Measurements from ENCODE around the gene PLLP. TPM values are rescaled to one million over a fixed set of nuclear protein-coding genes. Genes with fewer than 3 reads are reported as not detected.

PLLP gene
- total RNA-seq, 4 donors from 2014 or later = 13.6 to 38.5 (median 30.1) TPM

DNA sequence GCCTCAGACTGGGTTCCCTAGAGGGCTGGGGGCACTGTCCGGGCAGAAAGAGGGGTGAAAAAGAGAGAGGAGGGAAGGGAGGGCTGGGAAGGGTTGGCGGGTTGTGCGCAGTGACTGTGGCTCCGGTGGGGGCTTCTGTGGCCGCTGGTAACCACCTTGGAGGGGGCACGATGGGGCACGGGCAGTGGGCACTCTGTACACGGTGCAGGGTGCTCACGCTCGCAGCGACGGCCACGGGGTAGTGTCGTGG, 588 bp downstream of the PLLP start:
- no peak for DNase-seq
- Histone ChIP-seq H3K4me1 (peaks cover 16 to 34% of the 10 kb centered on the region in 2 donors), H3K27ac (peak overlapping the region in 1 of 3 donors; percentile 36), H3K36me3 (no peaks in the 10 kb centered on the region), H3K4me3 (replicated peaks in 1 of 3) (peak overlapping the region; percentile 31 to 65 (median 56)), H3K27me3 (no peaks in the 10 kb centered on the region), H3K9me3 (no peaks in the 10 kb centered on the region)
- WGBS, 2 donors = 9 to 12% methylated on average over 14 of the region's 14 CpGs
- no peak for TF ChIP-seq POLR2A (IDR thresholded peaks at IDR 0.05)
- intact Hi-C loops (cut with DNase I) = no loop called here

DNA sequence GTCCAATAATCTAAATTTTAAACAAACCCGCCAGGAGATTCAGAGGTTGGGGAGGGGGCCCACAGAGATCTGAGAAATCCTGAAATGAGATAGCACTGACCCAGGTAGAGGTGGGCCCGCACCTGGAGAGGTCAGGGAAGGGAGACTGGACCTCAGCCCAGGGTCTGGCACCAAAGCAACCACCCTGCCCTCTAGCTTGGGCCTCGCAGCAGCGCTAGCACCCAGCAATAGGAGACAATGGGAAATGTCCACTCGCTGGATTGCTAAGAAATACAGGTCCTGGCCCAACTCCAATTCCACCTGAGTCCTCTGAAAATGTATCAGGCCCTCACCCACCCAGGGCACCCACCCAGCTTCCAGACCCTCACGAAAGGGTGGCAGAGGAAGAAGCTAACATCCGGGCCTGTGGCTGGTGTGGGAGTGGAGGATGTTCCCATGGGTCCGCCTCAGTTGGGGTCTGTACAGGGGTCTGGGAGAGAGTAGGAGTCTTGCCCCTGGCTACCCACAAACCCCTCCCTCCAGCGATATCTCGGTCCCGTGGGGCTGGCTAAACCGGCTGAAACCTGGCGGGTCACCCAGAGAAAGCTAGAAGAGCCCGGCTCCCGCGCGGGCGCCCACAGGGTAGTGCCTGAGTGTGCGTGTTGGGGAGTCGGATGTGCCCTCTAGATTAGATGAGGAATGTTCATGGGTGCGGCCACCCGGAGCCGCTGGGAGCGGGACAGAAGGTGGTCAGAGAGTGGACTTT, 1.1 kb downstream of the PLLP start:
- Histone ChIP-seq H3K36me3 (no peaks in the 10 kb centered on the region), H3K27ac (peak overlapping the region in 1 of 3 donors; percentile 36), H3K4me3 (replicated peaks in 1 of 3) (peak overlapping the region in 2 of 3 donors; percentile 56 to 65), H3K9me3 (no peaks in the 10 kb centered on the region), H3K27me3 (no peaks in the 10 kb centered on the region), H3K4me1 (peaks cover 16 to 34% of the 10 kb centered on the region in 2 donors)
- TF ChIP-seq, protein P1, sequence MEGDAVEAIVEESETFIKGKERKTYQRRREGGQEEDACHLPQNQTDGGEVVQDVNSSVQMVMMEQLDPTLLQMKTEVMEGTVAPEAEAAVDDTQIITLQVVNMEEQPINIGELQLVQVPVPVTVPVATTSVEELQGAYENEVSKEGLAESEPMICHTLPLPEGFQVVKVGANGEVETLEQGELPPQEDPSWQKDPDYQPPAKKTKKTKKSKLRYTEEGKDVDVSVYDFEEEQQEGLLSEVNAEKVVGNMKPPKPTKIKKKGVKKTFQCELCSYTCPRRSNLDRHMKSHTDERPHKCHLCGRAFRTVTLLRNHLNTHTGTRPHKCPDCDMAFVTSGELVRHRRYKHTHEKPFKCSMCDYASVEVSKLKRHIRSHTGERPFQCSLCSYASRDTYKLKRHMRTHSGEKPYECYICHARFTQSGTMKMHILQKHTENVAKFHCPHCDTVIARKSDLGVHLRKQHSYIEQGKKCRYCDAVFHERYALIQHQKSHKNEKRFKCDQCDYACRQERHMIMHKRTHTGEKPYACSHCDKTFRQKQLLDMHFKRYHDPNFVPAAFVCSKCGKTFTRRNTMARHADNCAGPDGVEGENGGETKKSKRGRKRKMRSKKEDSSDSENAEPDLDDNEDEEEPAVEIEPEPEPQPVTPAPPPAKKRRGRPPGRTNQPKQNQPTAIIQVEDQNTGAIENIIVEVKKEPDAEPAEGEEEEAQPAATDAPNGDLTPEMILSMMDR (IDR thresholded peaks at IDR 0.05) = no peak
- no peak for TF ChIP-seq POLR2A (IDR thresholded peaks at IDR 0.05)
- intact Hi-C loops (cut with DNase I) = no loop called here
- peak; percentile 56 to 69 for DNase-seq
- WGBS, 2 donors = 30 to 55% methylated on average over 13 to 15 of the region's 24 CpGs

DNA sequence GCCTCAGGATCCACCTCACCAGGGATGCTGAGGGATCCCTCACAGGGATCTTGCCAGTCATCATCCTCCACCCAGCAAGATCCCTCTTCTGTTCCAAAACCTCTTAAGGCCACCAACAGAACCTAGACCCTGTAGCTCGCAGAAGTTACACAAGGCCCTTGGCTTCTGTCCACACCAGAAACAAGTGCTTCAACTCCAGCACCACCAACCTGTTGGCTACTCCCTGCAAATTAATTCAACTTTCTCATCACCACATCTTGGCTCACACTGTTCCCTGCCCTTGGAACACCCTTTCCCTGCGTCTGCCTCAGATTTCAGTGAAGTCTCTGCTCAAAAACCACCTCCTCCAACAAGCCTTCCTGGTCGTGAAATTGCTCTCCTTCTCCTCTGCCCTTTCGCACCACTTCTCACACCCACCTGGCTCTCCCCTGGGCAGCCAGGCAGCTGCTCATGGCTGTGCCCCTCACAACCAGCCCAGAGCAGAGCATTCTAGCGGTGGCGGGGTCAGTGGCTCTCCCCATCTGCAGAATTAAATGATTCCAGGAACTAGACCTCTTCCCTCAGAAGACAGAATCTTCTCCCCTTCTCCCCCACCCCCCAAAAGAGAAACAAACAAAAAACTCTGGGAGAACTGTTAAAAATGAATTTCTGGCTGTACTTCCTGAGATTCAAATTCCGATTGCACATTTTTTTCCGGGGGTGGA, 1.8 kb downstream of the PLLP start:
- no peaks in the 10 kb centered on the region for H3K27me3 ChIP-seq
- H3K27ac ChIP-seq = no peak overlapping the region
- H3K4me1 ChIP-seq = peaks cover 16 to 34% of the 10 kb centered on the region in 2 donors
- 75 to 77% methylated on average over 8 of the region's 8 CpGs for WGBS, 2 donors
- no peaks in the 10 kb centered on the region for H3K9me3 ChIP-seq
- peak; percentile 32 to 42 for DNase-seq
- no peak overlapping the region for H3K4me3 ChIP-seq (replicated peaks in 1 of 3)
- H3K36me3 ChIP-seq = no peaks in the 10 kb centered on the region
- intact Hi-C loops (cut with DNase I) = no loop called here
- TF ChIP-seq, protein P1 (IDR thresholded peaks at IDR 0.05) = no peak
- no peak for TF ChIP-seq POLR2A (IDR thresholded peaks at IDR 0.05)

DNA sequence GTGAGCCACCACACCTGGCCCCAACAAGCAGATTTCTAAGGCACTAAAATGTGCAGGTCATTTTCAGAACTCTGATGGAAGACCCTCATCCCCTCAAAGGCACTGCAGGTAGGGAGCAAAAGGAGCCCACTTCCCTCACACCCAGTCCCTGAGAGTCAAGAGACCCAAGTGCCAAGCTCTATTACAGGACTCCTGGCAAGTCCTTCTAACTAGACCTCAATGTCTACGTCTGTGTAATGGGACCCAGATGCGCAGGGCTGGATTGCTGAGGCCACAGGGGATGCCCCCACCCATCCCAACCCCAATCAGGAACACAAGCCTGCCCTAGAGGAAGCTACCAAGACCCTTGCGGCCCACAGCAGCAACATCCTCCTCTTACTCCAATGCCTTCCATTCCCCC, 2.7 kb downstream of the PLLP start:
- TF ChIP-seq POLR2A (IDR thresholded peaks at IDR 0.05) = no peak
- TF ChIP-seq, protein P1 (IDR thresholded peaks at IDR 0.05) = no peak
- DNase-seq = no peak

DNA sequence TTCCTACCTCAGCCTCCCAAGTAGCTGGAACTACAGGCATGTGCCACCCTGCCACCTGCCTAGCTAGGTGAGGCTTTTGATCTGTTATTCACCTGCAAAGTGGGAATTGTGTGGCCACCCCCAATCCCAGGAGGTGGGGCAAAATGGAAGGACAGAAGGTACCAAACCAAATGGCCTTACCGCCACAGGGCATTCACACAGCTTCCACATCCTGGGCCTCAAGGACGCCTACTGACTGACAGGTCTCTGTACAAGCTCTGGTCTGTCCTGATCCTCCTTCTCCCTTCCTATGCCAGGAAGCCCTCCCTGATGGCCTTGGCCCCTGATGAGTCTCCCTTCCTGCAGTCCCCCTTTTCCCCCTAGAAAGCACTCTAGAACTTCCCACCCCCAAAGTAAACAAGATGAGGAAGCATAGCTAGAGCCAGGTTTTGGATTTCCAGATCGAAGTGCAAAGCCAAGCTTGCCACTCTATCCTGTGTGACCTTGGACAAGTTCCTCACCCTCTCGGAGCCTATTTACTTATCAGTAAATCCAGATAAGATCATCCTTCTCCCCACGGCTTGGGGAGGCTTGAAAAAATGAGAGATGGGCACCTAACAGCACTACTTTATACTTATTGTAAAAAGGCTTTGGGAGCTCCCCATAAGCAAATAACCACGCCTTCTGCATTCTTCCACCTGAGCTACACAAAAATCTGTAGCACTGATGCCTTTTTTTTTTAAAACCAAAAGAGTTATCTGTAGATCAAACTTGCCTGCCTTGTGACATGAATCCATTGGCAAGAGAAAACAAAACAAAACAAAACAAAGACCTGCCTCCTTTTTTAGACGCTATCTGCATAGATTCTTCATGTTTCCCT, 4.5 kb downstream of the PLLP start:
- H3K4me1 ChIP-seq = peaks cover 16 to 32% of the 10 kb centered on the region in 2 donors
- no peak for DNase-seq
- no peaks in the 10 kb centered on the region for H3K36me3 ChIP-seq
- no peak overlapping the region for H3K4me3 ChIP-seq (replicated peaks in 1 of 3)
- intact Hi-C loops (cut with DNase I) = no loop called here
- no peak overlapping the region for H3K27ac ChIP-seq
- WGBS, 2 donors = 73 to 84% methylated on average over 7 of the region's 7 CpGs
- no peaks in the 10 kb centered on the region for H3K9me3 ChIP-seq
- H3K27me3 ChIP-seq = no peaks in the 10 kb centered on the region
- TF ChIP-seq, protein P1 (IDR thresholded peaks at IDR 0.05) = no peak
- TF ChIP-seq POLR2A (IDR thresholded peaks at IDR 0.05) = no peak

More for the DNA sequence above, 2.7 kb downstream of the PLLP start:
- Histone ChIP-seq H3K9me3 (no peaks in the 10 kb centered on the region), H3K4me3 (replicated peaks in 1 of 3) (no peak overlapping the region), H3K4me1 (peaks cover 16 to 34% of the 10 kb centered on the region in 2 donors), H3K36me3 (no peaks in the 10 kb centered on the region), H3K27ac (no peak overlapping the region), H3K27me3 (no peaks in the 10 kb centered on the region)
- 89 to 100% methylated on average over 3 of the region's 3 CpGs for WGBS, 2 donors
- intact Hi-C loops (cut with DNase I) = no loop called here
